ENCODE results near the gene NUDCD3.
A peak's percentile ranks its signal among the peaks of the same experiment; 100 is the strongest.

Gene NUDCD3

DNA sequence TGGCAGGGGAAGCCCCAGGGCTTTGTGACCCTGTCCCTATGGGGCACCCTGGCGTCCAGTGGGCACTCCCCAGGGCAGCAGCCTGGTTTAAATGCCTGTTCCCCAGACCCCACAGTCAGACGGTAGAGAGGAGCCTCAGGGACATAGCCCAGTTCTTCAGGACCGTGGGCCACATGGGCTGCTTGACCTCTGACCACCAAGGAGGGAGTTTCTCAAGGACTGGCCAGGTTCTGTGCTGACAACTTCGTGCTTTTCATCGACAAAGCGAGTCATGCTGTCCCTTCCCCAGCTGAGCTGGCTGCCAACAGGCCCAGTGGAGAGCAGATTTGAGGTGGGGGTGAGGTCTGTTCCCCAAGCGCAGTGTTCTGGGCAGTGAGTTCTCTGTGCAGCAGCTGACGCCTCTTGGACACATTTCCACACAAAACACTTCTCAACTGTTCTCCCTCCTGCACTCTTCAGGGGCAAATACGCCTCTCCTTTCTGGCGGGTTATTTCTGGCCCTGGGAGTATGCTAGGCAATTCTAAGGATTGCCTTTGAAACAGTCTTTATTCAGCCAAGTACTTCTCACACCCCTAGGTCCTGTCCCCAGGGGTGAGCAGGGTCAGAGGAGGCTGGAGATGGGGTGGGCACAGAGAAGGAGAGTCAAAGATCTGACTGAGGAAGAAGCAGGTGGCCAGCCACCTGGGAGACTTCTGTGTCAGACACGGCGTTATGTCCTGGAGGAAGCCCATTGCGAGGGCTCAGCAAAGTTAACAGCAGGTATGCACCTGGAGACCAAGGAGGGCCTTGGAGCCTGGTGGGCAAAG lies 107.8 kb downstream of the NUDCD3 start:
- DNase-seq (ENCODE audit: low read depth in 2 of 2) = no peak

DNA sequence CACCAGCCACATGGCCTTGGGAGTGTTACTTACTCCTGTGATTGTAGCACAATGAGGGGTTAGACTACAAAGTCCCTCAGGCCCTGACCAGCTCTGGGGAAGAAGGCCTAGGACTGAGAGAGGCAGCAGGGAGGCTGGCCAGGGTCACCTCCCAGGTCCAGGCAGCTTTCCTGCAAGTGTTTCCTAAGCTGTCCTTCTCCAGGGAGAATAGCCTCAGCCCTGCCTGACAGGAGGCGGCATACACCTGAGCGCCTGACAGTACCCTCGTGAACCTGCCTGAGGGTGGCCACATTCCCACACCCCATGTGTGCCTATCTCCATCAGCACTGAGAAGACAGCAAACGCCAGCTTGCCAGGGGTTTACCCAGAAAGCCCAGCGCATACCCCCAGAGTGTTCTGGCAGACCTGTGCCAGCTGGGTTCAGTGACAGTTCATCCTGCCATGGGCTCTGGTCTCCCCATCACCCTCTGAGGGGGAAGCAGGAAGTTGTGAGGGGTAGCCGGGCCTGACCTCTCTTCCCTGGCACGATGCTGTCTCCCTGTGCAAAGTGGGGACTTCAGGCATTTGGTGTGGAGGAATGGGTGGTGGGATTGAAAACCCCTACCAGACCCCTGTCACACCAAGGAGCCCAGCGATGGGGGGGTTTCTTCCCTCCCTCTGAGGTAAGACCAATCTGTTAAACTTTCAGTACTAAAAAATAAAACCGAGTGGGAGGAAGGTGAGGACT lies 108.8 kb downstream of the NUDCD3 start:
- no peak for DNase-seq (ENCODE audit: low read depth in 2 of 2)

DNA sequence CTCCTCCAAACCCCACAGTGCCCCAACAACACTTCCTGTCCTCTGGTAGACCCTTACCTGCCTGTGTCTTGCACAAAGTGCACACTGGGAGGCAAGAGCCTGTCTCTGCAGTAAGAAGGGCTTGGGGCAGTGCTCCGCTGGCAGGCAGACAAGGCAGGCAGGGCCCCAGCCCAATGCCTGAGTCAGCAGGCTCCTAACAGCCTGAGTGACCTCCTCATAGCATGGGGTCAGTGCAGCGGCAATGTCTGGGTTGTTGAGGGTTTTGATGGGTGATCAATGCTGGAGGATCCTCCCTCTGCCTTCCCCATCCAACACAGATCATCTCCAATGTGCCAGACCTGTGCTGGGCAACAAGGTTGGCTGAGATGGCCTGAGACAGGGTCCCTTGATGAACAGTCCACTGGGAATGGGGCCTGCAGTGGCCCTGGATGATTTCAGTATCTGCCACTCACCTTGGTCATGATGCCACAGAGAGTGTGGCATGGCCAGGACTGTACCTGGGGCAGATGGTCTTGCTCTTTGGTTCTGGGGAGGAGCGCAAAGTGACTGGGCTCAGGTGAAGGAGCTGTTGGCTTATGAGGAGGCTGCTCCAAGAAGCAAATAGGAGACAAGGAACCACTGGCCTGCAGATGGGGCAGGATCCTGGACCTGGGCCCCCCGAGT lies 109.5 kb downstream of the NUDCD3 start:
- DNase-seq (ENCODE audit: low read depth in 2 of 2) = no peak

DNA sequence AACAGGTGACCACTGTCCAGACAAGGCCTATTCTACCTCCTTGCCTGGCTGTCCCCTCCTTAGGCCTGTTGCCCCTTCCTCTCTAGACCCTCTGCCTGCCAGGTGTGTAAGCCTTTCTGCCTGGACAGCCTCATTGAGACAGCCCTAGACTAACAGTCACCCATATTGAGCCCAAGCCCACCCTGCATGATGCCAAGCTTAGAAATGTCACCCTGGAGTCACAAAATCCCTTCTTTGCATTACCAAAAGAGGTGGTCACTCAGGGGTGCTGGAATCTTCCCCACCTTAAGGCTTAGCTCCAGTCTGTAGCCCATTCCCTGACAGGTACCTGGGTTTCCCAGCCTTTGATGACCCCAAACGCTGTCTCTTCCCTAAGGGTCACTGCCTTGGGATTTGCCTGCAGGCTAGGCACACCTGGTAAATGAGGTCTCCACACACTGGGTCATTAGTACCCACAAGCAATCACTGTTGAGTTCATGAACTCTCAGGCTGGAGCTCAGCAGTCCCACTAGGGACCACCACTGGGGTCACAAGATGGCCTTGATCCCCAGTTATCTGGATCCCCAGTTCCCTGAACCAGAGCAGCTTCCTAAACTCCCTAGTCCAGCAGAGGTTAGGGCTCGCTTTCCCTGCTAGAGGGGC lies 110.1 kb downstream of the NUDCD3 start:
- DNase-seq (ENCODE audit: low read depth in 2 of 2) = no peak

DNA sequence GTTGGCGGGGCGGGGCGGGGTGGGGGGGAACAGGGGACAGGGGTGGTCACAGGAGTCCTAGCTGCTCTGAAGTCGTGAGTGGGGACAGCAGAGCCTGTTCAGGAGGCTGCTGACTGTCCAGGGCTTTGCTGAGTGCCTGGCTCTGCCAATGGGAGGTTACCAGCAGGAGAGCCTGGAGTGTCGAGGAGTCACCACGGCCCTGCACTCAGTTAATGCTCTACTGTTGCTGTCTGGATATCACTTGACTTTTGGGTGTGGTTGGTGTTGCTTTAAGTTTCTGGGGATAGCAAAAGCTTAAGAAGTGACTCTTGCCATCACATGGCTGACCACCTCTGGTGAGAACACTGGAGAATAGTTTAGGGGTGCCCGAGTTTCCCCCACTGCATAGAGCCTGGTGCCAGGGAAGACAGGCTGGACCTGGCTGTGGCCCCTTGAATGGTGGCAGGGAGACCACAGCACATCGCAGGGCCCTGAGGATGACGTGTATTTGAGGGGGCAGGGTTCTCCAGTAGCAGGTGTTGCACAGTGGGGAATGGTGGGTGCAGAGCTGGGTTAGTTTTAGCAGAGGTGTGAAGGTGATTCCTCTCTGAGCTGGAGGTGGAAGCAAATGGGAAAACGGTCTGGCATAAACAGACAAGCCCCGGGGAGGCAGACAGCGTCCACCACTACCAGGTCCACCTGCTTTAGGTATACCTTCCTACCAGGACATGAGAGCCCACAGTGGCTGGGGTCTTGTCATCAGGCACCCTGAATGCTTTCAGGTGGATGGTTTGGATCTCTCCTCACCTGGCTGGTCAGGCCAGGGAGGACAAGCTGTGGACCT lies 110.9 kb downstream of the NUDCD3 start:
- no peak for DNase-seq (ENCODE audit: low read depth in 2 of 2)

DNA sequence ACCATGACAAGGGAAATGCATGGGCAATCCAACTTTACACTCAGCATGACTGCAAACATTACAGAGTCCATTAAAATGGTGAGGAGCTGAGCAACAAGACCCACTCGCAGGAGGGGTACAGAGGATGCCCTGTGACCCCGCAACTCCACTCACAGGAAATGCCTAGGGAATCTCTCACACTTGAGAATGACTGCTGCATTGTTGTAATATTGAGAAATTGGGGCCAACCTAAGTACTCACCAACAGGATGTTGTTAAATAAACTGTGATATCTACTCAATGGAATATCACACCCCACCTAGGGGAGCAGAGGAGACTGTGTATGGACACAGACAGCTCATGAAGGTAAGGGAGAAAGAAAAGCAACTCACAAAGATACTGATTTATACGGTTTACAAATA lies 111.7 kb downstream of the NUDCD3 start:
- peak; percentile 60 to 64 for DNase-seq (ENCODE audit: low read depth in 2 of 2)

DNA sequence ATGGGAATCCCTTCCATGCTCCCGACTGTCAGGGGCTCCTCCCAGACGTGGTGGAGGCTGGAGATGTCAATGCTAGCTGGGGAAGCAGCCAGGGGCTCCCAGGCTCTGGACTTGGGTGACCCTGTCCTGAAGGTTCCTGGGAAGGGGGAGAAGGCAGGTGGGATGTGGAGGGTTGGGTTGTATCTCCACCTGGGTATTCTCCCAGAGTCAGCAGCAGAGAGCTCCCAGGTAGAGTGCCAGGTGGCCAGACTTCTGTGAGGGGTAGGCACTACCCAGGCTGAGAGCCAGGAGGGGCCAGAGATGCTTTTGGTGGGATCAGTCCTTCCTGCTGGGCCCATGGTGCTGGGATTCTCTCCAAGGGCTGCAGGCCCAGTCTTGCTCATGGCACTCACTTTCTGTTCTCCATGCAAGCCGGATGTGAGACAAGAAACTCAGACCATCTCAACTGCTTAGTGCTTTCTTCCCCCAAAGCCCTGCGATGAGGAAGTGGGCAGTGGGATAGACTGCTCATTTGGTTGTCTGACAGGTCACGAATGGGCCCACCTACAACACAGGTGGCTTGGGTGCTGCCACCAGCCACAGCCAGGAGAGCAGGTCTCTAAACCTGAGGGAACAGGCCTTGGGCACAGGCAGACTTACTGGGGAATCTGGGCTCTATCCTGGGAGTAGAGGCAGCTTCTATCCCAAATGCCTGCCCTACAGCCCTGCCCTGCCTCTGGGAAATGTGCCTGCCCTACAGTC lies 112.6 kb downstream of the NUDCD3 start:
- DNase-seq (ENCODE audit: low read depth in 2 of 2) = no peak

DNA sequence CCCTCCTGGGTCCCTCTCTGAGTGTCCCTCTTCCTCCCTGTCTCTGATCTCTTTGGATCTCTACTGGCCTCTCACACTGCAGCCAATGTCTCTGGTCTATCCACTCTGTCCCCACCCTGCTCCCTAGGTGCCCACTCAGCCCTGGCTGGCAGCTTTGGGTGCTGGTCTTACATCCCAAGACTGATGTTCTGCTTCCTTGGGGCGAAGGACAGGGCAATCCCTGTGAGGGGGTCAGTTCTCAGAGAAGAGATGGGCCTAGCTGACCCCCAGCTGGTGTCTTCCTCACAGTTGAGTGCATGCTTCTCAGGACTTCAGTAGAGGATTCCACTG lies 113.4 kb downstream of the NUDCD3 start:
- DNase-seq (ENCODE audit: low read depth in 2 of 2) = no peak

DNA sequence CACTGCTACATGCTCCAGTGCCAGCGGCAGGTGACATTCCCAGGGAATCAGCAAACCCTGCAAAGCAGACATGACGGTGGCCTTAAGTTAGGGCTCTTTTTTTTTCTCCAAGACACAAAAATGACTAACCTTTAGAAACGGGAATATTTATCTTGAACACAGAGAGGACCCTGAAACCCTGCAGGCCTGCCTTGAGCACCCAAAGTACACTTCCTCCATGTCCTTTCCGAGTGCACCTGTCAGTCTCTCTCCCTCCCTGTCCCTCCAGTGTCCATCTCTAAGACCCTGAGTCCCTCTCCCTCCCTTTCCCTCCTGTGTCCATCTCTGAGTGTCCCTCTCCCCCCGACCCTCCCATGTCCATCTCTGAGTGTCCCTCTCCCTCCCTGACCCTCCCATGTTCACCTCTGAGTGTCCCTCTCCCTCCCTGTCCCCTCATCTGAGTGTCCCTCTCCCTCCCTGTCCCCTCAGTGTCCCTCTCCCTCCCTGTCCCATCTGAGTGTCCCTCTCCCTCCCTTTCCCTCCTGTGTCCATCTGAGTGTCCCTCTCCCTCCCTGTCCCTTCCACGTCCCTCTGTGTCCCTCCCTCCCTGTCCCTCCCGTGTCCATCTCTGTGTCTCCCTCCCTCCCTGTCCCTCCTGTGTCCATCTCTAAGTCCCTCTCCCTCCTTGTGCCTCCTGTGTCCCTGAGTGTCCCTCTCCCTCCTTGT lies 113.9 kb downstream of the NUDCD3 start:
- no peak for DNase-seq (ENCODE audit: low read depth in 2 of 2)

DNA sequence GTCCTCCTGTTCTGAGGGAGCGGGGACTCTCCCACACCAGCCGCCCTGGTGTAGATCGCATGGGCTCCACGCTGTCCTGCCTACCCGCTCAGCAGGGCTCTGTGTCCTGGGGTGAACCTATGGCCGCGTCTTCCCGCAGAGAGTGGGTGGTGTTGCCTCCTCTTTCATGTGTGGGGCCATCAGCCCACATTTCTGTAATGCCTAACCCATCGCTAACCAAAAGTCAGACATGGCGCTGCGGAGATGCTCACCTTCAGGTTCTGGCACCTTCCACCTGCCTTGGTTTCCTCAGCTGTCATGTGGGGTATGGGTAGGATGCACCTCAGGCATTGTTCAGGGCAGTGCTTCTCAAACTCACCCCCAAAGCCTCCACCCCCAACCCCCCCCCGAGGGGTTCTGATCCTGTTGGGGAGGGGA lies 114.5 kb downstream of the NUDCD3 start:
- DNase-seq (ENCODE audit: low read depth in 2 of 2) = no peak

DNA sequence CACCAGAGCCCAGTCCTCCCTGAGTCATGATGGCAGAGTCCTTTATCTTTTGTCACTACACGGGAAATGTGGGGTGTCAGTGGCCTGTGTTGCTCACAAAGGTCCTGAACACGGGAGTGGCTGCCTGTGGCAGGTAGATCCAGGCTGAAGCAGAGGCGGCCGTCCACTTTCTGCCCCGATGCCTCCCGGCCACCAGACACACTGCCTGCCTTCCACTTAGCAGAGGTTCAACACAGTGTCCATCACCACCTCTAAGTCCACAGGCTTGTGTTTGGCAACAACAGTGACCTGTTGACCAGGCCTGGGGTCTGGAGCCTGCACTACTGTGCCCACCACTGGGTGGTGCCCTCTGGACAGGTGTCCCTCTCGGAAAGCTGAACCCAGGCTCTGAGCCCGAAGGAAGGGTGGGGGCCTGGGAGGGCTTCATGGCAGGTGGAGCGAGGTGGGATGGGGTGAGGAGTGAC lies 115.2 kb downstream of the NUDCD3 start:
- no peak for DNase-seq (ENCODE audit: low read depth in 2 of 2)

DNA sequence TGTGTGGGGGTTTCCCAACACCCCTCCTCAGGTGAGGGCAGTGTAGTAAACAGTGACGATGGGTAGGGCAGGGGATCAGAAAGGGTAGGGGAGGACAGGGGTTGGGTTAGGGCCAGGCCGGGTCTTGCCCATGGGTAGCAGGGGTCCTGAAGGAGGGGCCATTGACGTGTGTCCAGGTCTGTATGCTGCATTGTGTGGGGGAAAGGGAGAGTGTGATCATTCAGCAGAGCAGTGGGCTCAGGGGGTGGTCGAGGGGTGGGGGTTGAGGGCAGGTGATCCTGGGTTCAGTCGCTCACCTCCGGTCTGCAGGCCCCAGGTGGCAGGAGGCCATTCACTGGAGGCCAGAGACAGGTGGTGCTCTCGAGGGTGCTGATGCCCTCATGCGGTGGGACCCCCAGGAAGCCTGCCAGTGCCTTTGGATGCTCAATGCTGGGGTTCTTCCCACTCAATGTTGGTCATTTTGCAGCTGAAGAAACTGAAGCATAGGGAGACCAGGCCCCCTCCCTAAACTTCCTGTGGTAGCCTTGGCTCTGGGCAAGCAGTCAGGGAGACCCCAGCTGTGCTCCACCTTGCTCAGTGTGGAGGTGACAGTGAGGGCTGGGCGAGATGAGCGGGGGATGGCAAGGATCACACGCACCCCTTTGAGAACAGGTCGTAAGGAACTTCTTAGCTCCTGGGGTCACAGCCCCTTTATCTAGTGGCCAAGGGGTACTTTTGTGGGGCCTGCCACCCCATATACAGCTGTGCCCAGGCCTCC lies 116.3 kb downstream of the NUDCD3 start:
- no peak for DNase-seq (ENCODE audit: low read depth in 2 of 2)

DNA sequence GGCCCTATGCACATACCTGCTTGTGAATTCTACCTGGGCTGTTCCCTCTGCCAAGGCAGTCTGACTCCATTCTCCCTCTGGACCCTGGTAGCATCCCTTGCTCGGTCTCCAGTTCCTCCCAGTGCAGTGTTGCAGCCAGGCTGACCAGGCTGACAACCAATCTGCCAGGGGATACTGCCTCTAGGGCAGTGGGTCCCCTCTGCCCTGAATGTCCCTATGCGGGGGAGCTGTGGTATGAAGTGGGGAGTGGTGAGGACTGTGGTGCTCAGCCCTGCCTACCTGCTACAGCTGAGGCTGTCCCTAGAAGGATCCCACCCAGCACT lies 117.1 kb downstream of the NUDCD3 start:
- DNase-seq (ENCODE audit: low read depth in 2 of 2) = no peak

DNA sequence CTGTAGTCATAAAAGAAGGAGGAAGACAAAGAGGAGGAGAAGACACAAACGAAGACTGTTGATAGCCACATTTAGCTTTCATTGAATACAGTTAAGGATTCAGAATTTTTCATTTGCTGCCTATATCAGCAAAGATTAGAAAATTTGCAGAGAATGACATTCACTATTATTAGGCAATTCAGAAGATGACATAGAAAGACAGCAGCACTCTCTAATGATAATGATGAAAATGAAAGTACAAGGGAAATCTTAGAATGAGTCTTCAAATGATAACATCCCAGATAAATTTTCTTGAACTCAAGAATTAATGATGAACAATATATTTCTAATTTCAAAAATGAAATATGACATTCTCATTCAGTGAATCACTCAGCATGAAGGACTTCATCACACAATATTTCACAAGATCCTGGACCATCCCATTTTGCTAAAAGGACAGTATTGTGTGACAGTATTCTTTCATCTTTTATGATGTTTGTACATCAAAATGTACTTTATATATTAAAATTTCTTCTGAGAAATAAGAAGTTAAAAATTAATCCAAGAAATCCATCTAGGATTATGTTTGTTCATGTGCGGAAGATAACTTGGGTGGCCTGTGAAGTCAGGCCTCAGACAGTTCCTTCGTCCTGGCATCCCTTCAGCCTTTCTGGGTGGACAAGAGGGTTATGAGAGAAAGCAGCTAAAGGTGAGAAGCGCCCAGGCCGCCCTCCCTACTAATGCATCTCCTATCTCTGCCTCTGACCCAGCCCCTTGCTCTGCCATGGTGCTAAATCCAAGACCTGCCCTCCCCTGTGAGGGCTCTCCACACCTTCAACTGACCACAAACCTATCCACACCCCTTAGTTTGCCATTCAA lies 117.7 kb downstream of the NUDCD3 start:
- DNase-seq (ENCODE audit: low read depth in 2 of 2) = no peak

DNA sequence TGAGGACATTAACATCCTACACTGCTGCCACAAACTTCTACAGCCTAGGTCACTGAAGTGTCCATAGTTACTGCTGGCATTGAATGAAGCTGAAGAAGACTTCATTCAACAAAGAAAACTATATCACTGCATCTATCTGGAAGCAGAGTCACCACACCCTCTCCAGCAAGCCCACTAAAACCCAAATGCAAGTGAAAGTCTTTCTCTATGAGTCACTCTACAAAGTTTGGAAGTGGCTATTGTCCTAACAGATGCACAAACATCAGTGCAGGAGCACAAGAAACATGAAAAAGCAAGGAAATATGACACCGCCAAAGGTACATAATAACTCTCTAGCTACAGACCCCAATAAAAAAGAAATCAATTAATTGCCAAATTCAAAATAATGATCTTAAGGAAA lies 121.6 kb downstream of the NUDCD3 start:
- no peak for DNase-seq (ENCODE audit: low read depth in 2 of 2)

DNA sequence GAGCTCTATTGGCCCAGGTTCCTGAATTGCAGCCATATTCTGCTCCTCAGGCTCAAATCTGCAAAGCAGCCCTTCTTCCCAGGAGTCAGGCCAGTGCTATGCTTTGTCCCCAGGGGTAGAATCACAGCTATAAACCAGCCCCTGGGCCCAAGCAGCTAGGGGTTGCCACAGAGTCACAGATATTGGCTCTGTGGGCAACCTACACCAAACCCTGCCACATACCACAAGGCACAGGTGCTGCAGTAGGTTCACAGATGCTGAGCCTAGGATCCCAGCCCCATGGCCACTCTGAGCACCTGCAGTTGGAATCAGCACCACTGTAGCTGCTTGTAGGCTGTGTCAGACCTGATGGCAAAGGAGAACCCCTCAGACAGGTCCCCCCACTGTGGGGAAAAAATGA lies 122.0 kb downstream of the NUDCD3 start:
- DNase-seq (ENCODE audit: low read depth in 2 of 2) = no peak

DNA sequence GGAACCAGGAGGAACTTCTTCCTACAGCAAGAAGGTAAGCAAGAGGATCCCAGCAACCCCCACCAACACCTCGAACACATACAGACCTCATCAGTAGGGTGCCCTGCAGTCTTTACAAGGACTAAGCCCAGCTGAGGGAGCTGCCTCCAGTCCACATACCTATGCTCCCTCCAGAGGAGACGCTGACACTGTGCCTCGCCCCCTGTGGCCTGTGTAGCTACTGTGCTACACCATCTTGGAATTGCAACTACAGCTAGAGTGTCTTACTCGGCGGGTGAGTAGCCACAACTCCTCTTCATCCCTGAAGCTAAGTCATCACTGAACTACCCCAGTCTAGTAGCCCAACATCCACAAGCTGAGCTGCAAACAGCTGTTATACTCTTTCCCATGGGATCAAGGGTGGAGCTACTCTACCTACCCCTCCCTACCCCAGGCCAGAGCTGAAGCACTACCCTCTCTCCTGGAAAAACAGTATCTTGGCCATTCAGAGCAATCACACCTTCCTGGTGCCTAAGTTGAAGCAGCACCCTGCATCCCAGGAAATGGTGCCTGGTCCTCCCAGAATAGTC lies 122.9 kb downstream of the NUDCD3 start:
- no peak for DNase-seq (ENCODE audit: low read depth in 2 of 2)

DNA sequence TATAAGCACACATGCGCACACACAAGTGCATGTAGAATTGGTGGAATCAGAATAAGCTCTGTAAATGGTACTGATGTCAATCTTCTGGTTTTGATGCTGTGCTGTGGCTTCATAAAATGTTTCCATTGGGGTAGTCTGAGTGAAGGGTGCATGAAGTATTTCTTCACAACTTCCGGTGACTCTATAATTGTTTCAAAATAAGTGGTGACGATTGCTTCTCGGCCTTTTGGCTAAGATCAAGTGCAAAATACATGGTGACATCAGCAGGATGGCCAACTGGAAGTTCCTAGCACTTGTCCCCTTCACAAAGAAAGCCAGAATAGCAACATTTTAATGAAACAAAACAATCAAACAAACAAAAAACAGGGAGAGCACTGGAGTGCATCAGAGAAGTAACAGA lies 123.5 kb downstream of the NUDCD3 start:
- DNase-seq (ENCODE audit: low read depth in 2 of 2) = no peak

All from fibroblast of skin of left quadriceps (primary cell).